GM12864 (cell line): ENCODE measurements around the gene C17orf67.

Source experiments
- DNase-seq: peaks from one replicate; pipeline ENCODE4 v3.0.0-alpha.2; 2011; ENCODE audit warnings: low read depth
- H3K4me3 ChIP-seq: 2 replicates; pipeline ENCODE4 v1.5.1; 2011; ENCODE audit warnings: mild to moderate bottlenecking, low read depth, low read length, control low read depth
- CTCF ChIP-seq: IDR thresholded peaks from 2 replicates; pipeline ENCODE4 v1.5.1; 2011; ENCODE audit warnings: low read depth, mild to moderate bottlenecking, moderate library complexity, low read length, control low read depth, inconsistent platforms; ENCODE audit errors: missing control alignments

The C17orf67 gene

GRCh38 chr17:56801459-56802178 lies 32.1 kb downstream of the C17orf67 start:
- H3K4me3 ChIP-seq: no peak overlapping the region
- DNase-seq: no peak
- TF ChIP-seq CTCF: no peak

GRCh38 chr17:56798916-56799315 lies 34.8 kb downstream of the C17orf67 start:
- H3K4me3 ChIP-seq: no peak overlapping the region
- TF ChIP-seq CTCF: no peak
- DNase-seq: no peak

GRCh38 chr17:56796536-56796935 lies 37.2 kb downstream of the C17orf67 start:
- H3K4me3 ChIP-seq: no peak overlapping the region
- no peak for TF ChIP-seq CTCF
- no peak for DNase-seq

GRCh38 chr17:56795221-56795865 lies 38.4 kb downstream of the C17orf67 start:
- H3K4me3 ChIP-seq: no peak overlapping the region
- DNase-seq: no peak

GRCh38 chr17:56793957-56794356 lies 39.8 kb downstream of the C17orf67 start:
- no peak for DNase-seq
- TF ChIP-seq CTCF: no peak
- H3K4me3 ChIP-seq: no peak overlapping the region

More at GRCh38 chr17:56795221-56795865, 38.4 kb downstream of the C17orf67 start:
- TF ChIP-seq CTCF: no peak

- TF ChIP-seq CTCF: no peak
- no peak overlapping the region for H3K4me3 ChIP-seq
These were observed 40.2 kb downstream of the C17orf67 start for GRCh38 chr17:56793531-56793930.

GRCh38 chr17:56792267-56792666 lies 41.5 kb downstream of the C17orf67 start:
- TF ChIP-seq CTCF: no peak
- H3K4me3 ChIP-seq: no peak overlapping the region
- DNase-seq: no peak

More at GRCh38 chr17:56793531-56793930, 40.2 kb downstream of the C17orf67 start:
- DNase-seq: no peak
